GM18499 (cell line): ENCODE data around the gene TGM5.
A peak's percentile ranks its signal among the peaks of the same experiment; 100 is the strongest.
"Not testable (repeated sequence)": the region's sequence is repeated elsewhere in the genome, so short reads cannot be mapped to it uniquely, and the experiment has no call there.

Experiments used
- ATAC-seq: cut with Tn5 transposase; IDR thresholded peaks from one replicate; pipeline ENCODE4 v1.9.1; 2021; ENCODE audit warnings: moderate number of reproducible peaks; ENCODE audit not compliant: insufficient read depth, unreplicated experiment

TGM5 gene

GRCh38 chr15:43198992-43199391 lies 67.7 kb downstream of the TGM5 start:
- ATAC-seq, result no peak

GRCh38 chr15:43198556-43198955 lies 68.2 kb downstream of the TGM5 start:
- ATAC-seq, result not testable (repeated sequence)

DNA sequence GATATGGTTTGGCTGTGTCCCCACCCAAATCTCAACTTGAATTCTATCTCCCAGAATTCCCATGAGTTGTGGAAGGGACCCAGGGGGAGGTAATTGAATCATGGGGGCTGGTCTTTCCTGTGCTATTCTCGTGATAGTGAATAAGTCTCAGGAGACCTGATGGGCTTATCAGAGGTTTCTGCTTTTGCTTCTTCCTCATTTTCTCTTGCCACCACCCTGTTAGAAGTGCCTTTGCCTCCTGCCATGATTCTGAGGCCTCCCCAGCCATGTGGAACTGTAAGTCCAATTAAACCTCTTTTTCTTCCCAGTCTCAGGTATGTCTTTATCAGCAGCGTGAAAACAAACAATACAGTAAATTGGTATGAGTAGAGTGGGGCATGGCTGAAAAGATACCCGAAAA lies 69.0 kb downstream of the TGM5 start:
- not testable (repeated sequence) for ATAC-seq

GRCh38 chr15:43196760-43197548 lies 69.8 kb downstream of the TGM5 start:
- ATAC-seq, result no peak

DNA sequence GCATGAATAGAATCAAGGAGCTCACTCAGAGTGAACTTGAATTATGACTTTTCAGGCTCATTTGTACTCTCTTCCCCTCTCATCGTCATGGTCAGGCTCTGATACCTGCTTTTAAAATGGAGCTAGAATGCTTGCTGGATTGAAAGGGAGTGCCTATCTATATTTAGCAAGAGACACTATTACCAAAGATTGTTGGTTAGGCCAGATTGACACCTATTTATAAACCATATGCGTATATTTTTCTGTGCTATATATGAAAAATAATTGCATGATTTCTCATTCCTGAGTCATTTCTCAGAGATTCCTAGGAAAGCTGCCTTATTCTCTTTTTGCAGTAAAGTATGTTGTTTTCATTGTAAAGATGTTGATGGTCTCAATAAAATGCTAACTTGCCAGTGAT lies 71.9 kb downstream of the TGM5 start:
- ATAC-seq, result no peak

GRCh38 chr15:43193710-43194109 lies 73.0 kb downstream of the TGM5 start:
- ATAC-seq, result no peak

DNA sequence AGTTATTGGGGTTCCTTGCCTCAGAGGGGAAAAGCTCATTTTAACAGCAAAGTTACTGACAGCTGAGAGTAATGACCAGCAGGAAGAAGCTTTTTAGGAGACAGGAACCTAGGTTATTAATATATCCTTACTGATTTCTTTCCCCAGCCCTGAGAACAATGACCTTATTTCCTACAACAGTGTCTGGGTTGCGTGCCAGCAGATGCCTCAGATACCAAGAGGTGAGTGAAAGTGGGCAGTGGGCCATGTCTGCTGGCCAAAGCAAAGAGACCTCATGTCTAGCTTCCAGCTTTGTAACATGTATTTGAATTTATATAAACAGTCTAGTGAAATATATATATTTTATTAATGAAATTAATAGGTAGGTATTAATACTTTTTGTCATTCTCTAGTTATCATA lies 76.5 kb downstream of the TGM5 start:
- ATAC-seq, result no peak

- ATAC-seq, result no peak
These were observed 77.4 kb downstream of the TGM5 start for GRCh38 chr15:43189296-43189695.

- ATAC-seq, result no peak
These were observed 79.1 kb downstream of the TGM5 start for GRCh38 chr15:43187544-43188155.

DNA sequence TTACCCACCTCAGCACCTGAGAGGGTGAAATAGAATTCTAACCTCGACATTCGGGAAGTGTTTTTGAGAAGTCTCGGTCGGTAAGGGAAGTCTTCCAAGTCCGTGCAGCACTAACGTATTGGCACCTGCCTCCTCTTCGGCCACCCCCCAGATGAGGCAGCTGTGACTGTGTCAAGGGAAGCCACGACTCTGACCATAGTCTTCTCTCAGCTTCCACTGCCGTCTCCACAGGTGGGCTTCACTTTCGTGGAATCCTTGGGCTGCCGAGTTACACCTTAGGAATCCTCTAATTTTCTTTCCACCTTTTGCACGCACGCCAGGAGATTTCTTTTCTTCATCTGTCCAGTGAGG lies 80.8 kb downstream of the TGM5 start:
- ATAC-seq, result no peak

- ATAC-seq, result peak; percentile 51
These were observed 81.3 kb downstream of the TGM5 start, which contains the start of gene CCNDBP1 for GRCh38 chr15:43185157-43186002. CCNDBP1 (plus strand) TSS chr15:43185403; CDS start chr15:43185499, 96 bp downstream.

- ATAC-seq, result no peak
These were observed 82.2 kb downstream of the TGM5 start for GRCh38 chr15:43184407-43185124.

DNA sequence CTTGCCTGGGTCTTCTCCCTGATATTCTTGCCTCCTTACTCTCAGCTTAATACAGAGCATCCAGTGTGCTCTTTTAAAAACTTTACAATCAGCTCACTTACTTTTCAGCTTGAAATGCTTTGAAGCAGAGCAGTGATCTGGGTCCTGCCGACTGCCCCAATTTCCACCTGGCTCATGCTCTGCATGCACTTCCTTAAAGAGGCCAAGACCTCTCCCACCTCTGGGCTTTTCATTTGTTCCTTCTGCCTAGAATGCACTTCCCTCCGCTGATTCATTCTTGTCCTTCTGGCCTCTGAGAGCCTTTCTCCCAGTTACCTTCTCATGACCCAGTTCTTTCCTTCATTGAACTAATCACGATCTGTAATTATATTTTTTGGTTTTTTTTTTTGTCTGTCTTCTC lies 83.5 kb downstream of the TGM5 start:
- no peak for ATAC-seq
